Measurements from ENCODE around the gene BUD31. TPM values are rescaled to one million over a fixed set of nuclear protein-coding genes. Genes with fewer than 3 reads are reported as not detected.

BUD31 gene
- total and polyA plus RNA-seq, 9 of the 15 experiments (the other 6 are each of a cell fraction or from before 2014, with no cell fraction given): 105 to 342 (median 247) TPM

DNA sequence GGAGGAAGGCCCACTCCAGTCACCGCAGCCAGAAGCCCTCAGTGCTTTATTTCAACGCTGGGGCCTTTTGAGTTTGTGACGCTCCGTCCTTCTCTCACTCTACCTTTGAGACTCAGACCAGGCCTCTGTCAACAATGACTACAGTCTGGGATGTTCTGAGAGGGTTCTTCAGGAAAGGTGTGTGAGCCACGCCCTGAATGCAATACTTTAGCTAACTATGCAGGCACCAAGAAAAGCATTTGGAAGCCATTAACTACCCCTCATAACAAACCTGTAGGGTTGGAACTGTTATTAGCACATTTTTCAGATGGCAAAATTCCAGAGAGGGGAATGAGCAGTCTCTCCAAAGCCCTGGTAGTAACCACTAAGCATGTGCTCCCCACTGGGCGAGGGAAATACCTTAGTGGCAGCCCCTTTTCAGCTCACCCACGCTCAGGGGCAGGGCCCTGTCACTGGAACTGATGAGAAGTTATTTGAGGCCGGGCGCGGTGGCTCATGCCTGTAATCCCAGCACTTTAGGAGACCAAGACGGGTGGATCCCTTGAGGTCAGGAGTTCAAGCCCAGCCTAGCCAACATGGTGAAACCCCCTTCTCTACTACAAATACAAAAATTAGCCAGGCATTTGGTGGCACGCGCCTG is 39.9 kb upstream of the BUD31 start:
- Histone ChIP-seq H4K20me1 (replicated peaks; ENCODE audit: control insufficient read depth, insufficient read depth, low read length) (no peaks in the 10 kb centered on the region; the same call in 1 of the 2 replicates), H3K9me3 (replicated peaks; ENCODE audit: control insufficient read depth, insufficient read depth, low read depth, low read length) (no peaks in the 10 kb centered on the region), H2AFZ (ENCODE audit: low read depth, low read length) (no peak overlapping the region), H3K9me1 (ENCODE audit: control insufficient read depth, insufficient read depth, low read length) (no peaks in the 10 kb centered on the region), H3K4me2 (ENCODE audit: insufficient read depth, low read length) (no peak overlapping the region), H3K4me1 (replicated peaks in 1 of 2; ENCODE audit: control insufficient read depth in 2 of 2, insufficient read depth in 2 of 2, low read length in 2 of 2) (peaks cover 24 to 55% of the 10 kb centered on the region in 2 experiments), H3K36me3 (ENCODE audit: control insufficient read depth, insufficient read depth, low read length) (peaks cover 32% of the 10 kb centered on the region), H3K27ac (ENCODE audit: extremely low read depth, low read depth, low read length) (peak overlapping the region; percentile 7; the same call in 2 of the 3 replicates), H3K4me3 (no peak overlapping the region), H3K27me3 (ENCODE audit: control insufficient read depth in 2 of 2, insufficient read depth in 2 of 2, low read length in 2 of 2) (no peaks in the 10 kb centered on the region), H3K9ac (ENCODE audit: insufficient read depth in 1 of 2, low read depth in 2 of 2, low read length in 2 of 2) (peak overlapping the region in 1 of 2 experiments; percentile 68; a peak in 1 of 4 replicates), H3K79me2 (ENCODE audit: control insufficient read depth, insufficient read depth, low read length) (no peaks in the 10 kb centered on the region)
- FAIRE-seq: no peak
- CTCF ChIA-PET (ENCODE audit: low intra/inter-chr PET ratio): no interaction called here
- POLR2A ChIA-PET: interaction anchor here (0.6 to 1.7 kb wide), 7 partner anchors 8 to 522 kb away, joined by 3 to 8 read pairs (median 3); no protein-coding TSS in a partner anchor
- no TSS peak for BruUV-seq (replicated peaks)
- no peak for ATAC-seq
- 74% methylated on average over 13 of the region's 13 CpGs for WGBS (ENCODE audit: insufficient coverage, low coverage, missing lambda C conversion rate)
- in situ Hi-C loops (cut with MboI): no loop called here
- DNase-seq (ENCODE audit: extremely low read depth in 1 of 4, low spot score in 3 of 4): peak in 1 of 4 experiments; percentile 8
- intact Hi-C loops (cut with micrococcal nuclease): no loop called here
- TF ChIP-seq, protein P1, sequence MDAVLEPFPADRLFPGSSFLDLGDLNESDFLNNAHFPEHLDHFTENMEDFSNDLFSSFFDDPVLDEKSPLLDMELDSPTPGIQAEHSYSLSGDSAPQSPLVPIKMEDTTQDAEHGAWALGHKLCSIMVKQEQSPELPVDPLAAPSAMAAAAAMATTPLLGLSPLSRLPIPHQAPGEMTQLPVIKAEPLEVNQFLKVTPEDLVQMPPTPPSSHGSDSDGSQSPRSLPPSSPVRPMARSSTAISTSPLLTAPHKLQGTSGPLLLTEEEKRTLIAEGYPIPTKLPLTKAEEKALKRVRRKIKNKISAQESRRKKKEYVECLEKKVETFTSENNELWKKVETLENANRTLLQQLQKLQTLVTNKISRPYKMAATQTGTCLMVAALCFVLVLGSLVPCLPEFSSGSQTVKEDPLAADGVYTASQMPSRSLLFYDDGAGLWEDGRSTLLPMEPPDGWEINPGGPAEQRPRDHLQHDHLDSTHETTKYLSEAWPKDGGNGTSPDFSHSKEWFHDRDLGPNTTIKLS (IDR thresholded peaks at IDR 0.05; ENCODE audit: borderline replicate concordance, low read depth): no peak
- TF ChIP-seq CHD4 (IDR thresholded peaks at IDR 0.05; ENCODE audit: insufficient read depth, insufficient replicate concordance, low read depth, low read length, poor library complexity, severe bottlenecking) (no peak), MIER1 (IDR thresholded peaks at IDR 0.05; ENCODE audit: low read depth) (no peak), BRD4 (IDR thresholded peaks at IDR 0.05) (no peak), KDM4B (IDR thresholded peaks at IDR 0.05; ENCODE audit: borderline replicate concordance in 2 of 2, low read depth in 1 of 2) (no peak), HDAC3 (IDR thresholded peaks at IDR 0.05; ENCODE audit: borderline replicate concordance, partially characterized antibody) (no peak), ZFPM2 (CRISPR knock-in tag; IDR thresholded peaks at IDR 0.05) (no peak), C11orf30 (IDR thresholded peaks at IDR 0.05; ENCODE audit: low read depth) (no peak), ZC3H11A (IDR thresholded peaks at IDR 0.05; ENCODE audit: low read depth, low read length) (no peak), POU5F1 (IDR thresholded peaks at IDR 0.05; ENCODE audit: borderline replicate concordance, low read depth, low read length, partially characterized antibody) (no peak), SMARCC2 (IDR thresholded peaks at IDR 0.05; ENCODE audit: low read depth) (no peak)
- TF ChIP-seq, protein P2, sequence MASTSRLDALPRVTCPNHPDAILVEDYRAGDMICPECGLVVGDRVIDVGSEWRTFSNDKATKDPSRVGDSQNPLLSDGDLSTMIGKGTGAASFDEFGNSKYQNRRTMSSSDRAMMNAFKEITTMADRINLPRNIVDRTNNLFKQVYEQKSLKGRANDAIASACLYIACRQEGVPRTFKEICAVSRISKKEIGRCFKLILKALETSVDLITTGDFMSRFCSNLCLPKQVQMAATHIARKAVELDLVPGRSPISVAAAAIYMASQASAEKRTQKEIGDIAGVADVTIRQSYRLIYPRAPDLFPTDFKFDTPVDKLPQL (IDR thresholded peaks at IDR 0.05; ENCODE audit: extremely low read depth, insufficient read length): no peak
- TF ChIP-seq, protein P3, sequence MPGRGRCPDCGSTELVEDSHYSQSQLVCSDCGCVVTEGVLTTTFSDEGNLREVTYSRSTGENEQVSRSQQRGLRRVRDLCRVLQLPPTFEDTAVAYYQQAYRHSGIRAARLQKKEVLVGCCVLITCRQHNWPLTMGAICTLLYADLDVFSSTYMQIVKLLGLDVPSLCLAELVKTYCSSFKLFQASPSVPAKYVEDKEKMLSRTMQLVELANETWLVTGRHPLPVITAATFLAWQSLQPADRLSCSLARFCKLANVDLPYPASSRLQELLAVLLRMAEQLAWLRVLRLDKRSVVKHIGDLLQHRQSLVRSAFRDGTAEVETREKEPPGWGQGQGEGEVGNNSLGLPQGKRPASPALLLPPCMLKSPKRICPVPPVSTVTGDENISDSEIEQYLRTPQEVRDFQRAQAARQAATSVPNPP (IDR thresholded peaks at IDR 0.05; ENCODE audit: borderline replicate concordance, insufficient read depth, insufficient read length): no peak
- TF ChIP-seq, protein P4, sequence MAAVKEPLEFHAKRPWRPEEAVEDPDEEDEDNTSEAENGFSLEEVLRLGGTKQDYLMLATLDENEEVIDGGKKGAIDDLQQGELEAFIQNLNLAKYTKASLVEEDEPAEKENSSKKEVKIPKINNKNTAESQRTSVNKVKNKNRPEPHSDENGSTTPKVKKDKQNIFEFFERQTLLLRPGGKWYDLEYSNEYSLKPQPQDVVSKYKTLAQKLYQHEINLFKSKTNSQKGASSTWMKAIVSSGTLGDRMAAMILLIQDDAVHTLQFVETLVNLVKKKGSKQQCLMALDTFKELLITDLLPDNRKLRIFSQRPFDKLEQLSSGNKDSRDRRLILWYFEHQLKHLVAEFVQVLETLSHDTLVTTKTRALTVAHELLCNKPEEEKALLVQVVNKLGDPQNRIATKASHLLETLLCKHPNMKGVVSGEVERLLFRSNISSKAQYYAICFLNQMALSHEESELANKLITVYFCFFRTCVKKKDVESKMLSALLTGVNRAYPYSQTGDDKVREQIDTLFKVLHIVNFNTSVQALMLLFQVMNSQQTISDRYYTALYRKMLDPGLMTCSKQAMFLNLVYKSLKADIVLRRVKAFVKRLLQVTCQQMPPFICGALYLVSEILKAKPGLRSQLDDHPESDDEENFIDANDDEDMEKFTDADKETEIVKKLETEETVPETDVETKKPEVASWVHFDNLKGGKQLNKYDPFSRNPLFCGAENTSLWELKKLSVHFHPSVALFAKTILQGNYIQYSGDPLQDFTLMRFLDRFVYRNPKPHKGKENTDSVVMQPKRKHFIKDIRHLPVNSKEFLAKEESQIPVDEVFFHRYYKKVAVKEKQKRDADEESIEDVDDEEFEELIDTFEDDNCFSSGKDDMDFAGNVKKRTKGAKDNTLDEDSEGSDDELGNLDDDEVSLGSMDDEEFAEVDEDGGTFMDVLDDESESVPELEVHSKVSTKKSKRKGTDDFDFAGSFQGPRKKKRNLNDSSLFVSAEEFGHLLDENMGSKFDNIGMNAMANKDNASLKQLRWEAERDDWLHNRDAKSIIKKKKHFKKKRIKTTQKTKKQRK (IDR thresholded peaks at IDR 0.05; ENCODE audit: borderline replicate concordance, low read depth, low read length): no peak
